ENCODE results near the gene TNS1. TPM values are rescaled to one million over a fixed set of nuclear protein-coding genes. Genes with fewer than 3 reads are reported as not detected.

The TNS1 gene
- total and polyA plus RNA-seq, 9 of the 15 experiments (the other 6 are each of a cell fraction or from before 2014, with no cell fraction given), result 0.13 to 2.7 (median 0.77) TPM

DNA sequence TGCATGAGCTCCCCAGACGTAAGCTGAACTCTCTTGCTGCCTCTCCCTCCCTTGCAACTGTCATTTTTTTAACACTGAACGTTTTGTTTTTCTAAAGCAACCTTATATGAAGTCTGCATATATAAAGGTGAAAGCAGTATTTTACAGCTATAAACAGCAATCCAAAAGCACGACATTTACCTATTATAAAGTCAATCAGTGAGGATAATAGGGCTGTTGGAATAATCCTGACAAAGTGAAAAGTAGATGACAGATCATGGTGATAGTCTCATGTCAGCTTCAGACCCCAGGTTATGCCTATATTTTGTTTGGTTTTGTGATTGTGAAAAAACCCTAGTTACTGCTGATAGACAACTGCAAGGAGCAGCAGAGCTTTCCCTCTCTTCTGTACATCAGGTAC is 195.8 kb downstream of the TNS1 start (continued):
- TF ChIP-seq, protein P1, sequence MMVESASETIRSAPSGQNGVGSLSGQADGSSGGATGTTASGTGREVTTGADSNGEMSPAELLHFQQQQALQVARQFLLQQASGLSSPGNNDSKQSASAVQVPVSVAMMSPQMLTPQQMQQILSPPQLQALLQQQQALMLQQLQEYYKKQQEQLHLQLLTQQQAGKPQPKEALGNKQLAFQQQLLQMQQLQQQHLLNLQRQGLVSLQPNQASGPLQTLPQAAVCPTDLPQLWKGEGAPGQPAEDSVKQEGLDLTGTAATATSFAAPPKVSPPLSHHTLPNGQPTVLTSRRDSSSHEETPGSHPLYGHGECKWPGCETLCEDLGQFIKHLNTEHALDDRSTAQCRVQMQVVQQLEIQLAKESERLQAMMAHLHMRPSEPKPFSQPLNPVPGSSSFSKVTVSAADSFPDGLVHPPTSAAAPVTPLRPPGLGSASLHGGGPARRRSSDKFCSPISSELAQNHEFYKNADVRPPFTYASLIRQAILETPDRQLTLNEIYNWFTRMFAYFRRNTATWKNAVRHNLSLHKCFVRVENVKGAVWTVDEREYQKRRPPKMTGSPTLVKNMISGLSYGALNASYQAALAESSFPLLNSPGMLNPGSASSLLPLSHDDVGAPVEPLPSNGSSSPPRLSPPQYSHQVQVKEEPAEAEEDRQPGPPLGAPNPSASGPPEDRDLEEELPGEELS (CRISPR knock-in tag; IDR thresholded peaks at IDR 0.05; ENCODE audit: borderline replicate concordance), result no peak
- TF ChIP-seq KHSRP (IDR thresholded peaks at IDR 0.05) (no peak), CBFB (CRISPR knock-in tag; IDR thresholded peaks at IDR 0.05) (no peak), KLF13 (tag; IDR thresholded peaks at IDR 0.05; ENCODE audit: borderline replicate concordance, low read depth) (no peak), SIX5 (IDR thresholded peaks at IDR 0.05; ENCODE audit: borderline replicate concordance in 1 of 2, insufficient read depth in 1 of 2, low read depth in 1 of 2, low read length in 2 of 2) (no peak), ZNF830 (CRISPR knock-in tag; IDR thresholded peaks at IDR 0.05) (no peak), YY1 (IDR thresholded peaks at IDR 0.05; ENCODE audit: borderline replicate concordance in 1 of 3, control insufficient read depth in 1 of 3, extremely low read depth in 1 of 3, insufficient read depth in 3 of 3, insufficient read length in 1 of 3, insufficient replicate concordance in 2 of 3, low read depth in 1 of 3, low read length in 2 of 3) (no peak), RNF2 (IDR thresholded peaks at IDR 0.05) (no peak), BDP1 (IDR thresholded peaks at IDR 0.05; ENCODE audit: insufficient read depth, insufficient read length) (no peak)
- TF ChIP-seq, protein P2, sequence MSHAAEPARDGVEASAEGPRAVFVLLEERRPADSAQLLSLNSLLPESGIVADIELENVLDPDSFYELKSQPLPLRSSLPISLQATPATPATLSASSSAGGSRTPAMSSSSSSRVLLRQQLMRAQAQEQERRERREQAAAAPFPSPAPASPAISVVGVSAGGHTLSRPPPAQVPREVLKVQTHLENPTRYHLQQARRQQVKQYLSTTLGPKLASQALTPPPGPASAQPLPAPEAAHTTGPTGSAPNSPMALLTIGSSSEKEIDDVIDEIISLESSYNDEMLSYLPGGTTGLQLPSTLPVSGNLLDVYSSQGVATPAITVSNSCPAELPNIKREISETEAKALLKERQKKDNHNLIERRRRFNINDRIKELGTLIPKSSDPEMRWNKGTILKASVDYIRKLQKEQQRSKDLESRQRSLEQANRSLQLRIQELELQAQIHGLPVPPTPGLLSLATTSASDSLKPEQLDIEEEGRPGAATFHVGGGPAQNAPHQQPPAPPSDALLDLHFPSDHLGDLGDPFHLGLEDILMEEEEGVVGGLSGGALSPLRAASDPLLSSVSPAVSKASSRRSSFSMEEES (CRISPR knock-in tag; IDR thresholded peaks at IDR 0.05), result no peak
- TF ChIP-seq, protein P3, sequence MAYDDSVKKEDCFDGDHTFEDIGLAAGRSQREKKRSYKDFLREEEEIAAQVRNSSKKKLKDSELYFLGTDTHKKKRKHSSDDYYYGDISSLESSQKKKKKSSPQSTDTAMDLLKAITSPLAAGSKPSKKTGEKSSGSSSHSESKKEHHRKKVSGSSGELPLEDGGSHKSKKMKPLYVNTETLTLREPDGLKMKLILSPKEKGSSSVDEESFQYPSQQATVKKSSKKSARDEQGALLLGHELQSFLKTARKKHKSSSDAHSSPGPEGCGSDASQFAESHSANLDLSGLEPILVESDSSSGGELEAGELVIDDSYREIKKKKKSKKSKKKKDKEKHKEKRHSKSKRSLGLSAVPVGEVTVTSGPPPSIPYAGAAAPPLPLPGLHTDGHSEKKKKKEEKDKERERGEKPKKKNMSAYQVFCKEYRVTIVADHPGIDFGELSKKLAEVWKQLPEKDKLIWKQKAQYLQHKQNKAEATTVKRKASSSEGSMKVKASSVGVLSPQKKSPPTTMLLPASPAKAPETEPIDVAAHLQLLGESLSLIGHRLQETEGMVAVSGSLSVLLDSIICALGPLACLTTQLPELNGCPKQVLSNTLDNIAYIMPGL (CRISPR knock-in tag; IDR thresholded peaks at IDR 0.05), result no peak

Measured in K562 (cell line).